HepG2 (cell line): ENCODE results near the gene SMIM14. TPM values are rescaled to one million over a fixed set of nuclear protein-coding genes. Genes with fewer than 3 reads are reported as not detected.

Experiments
- ARNT2 ChIP-seq: sonication (generic); formaldehyde crosslinking; IDR thresholded peaks from 2 replicates; pipeline ENCODE4 v1.8.0; 2022; ENCODE audit warnings: mild to moderate bottlenecking, low read depth, missing genetic modification reagents, moderate library complexity
- KDM5B ChIP-seq: sonication (generic); formaldehyde crosslinking; IDR thresholded peaks from 2 replicates; pipeline ENCODE4 v1.4.0; 2020; ENCODE audit warnings: missing genetic modification reagents, mild to moderate bottlenecking, borderline replicate concordance
- KLF15 ChIP-seq: sonication (generic); formaldehyde crosslinking; IDR thresholded peaks from 2 replicates; pipeline ENCODE4 v1.8.1; 2023; ENCODE audit warnings: borderline replicate concordance, mild to moderate bottlenecking, inconsistent platforms, missing genetic modification reagents, mixed read lengths
- KMT2A ChIP-seq: sonication (generic); formaldehyde crosslinking; IDR thresholded peaks from 2 replicates; pipeline ENCODE4 v1.4.0; 2020; ENCODE audit warnings: missing genetic modification reagents
- NAIF1 ChIP-seq: sonication (generic); formaldehyde crosslinking; IDR thresholded peaks from 2 replicates; pipeline ENCODE4 v1.5.0; 2020; ENCODE audit warnings: mild to moderate bottlenecking, missing genetic modification reagents, borderline replicate concordance
- REL ChIP-seq: sonication (generic); formaldehyde crosslinking; conservative IDR thresholded peaks from 2 replicates; pipeline ENCODE4 v1.8.0; 2022; ENCODE audit warnings: mild to moderate bottlenecking, missing genetic modification reagents, moderate library complexity
- ZNF335 ChIP-seq: sonication (generic); formaldehyde crosslinking; IDR thresholded peaks from 2 replicates; pipeline ENCODE4 v1.4.0; 2020; ENCODE audit warnings: missing genetic modification reagents
- ZNF563 ChIP-seq: sonication (generic); formaldehyde crosslinking; IDR thresholded peaks from 2 replicates; pipeline ENCODE4 v1.8.0; 2022; ENCODE audit warnings: mild to moderate bottlenecking, moderate library complexity, missing genetic modification reagents
- ZNF781 ChIP-seq: sonication (generic); formaldehyde crosslinking; IDR thresholded peaks from 2 replicates; pipeline ENCODE4 v1.5.1; 2020; ENCODE audit warnings: borderline replicate concordance, mild to moderate bottlenecking, missing genetic modification reagents; ENCODE audit errors: not compliant biosample characterization
- ZSCAN25 ChIP-seq: sonication (generic); formaldehyde crosslinking; IDR thresholded peaks from 2 replicates; pipeline ENCODE4 v1.8.0; 2022; ENCODE audit warnings: mild to moderate bottlenecking, missing genetic modification reagents
- polyA plus RNA-seq, 8 experiments: library from polyadenylated mRNA; depleted of rRNA in 3 of 8; stranded (reverse) in 7 of 8; unstranded in 1 of 8; fragments of >200 nt; fragmentation: Illumina TruSeq in 4 of 8; extraction: Trizol in 4 of 8; gene quantifications; 2 replicates each; pipeline versions ENCODE4 v1.2.1 to v1.2.3, GENCODE V29; 2011 to 2016; ENCODE audit warnings: low read depth in 4 of 8, missing spikeins in 1 of 8, mixed read lengths in 1 of 8; ENCODE audit not compliant: insufficient read depth in 1 of 8
- total RNA-seq, 5 experiments: library from RNA; depleted of rRNA; stranded (reverse); fragments of >200 nt; fragmentation: Illumina TruSeq; extraction: Trizol; gene quantifications; 2 replicates each; pipeline ENCODE4 v1.2.3, GENCODE V29; 2016; ENCODE audit warnings: low read depth in 1 of 5
- TF ChIP-seq, protein P1 (sequence below): sonication (generic); formaldehyde crosslinking; IDR thresholded peaks from 2 replicates; pipeline ENCODE4 v1.4.0; 2020; ENCODE audit warnings: mild to moderate bottlenecking, missing genetic modification reagents
- TF ChIP-seq, protein P2 (sequence below): sonication (generic); formaldehyde crosslinking; IDR thresholded peaks from 2 replicates; pipeline ENCODE4 v1.4.0; 2020; ENCODE audit warnings: missing genetic modification reagents, borderline replicate concordance
- TF ChIP-seq, protein P3 (sequence below): sonication (generic); formaldehyde crosslinking; IDR thresholded peaks from 2 replicates; pipeline ENCODE4 v1.9.0; 2021; ENCODE audit warnings: missing genetic modification reagents, borderline replicate concordance
- TF ChIP-seq, protein P4 (sequence below): sonication (generic); formaldehyde crosslinking; IDR thresholded peaks from 2 replicates; pipeline ENCODE4 v1.8.1; 2023; ENCODE audit warnings: mild to moderate bottlenecking, missing genetic modification reagents
- TF ChIP-seq, protein P5 (sequence below): IDR thresholded peaks from 2 replicates; pipeline ENCODE4 v1.6.1; 2016; ENCODE audit warnings: control low read depth
- TF ChIP-seq, protein P6 (sequence below): sonication (generic); formaldehyde crosslinking; conservative IDR thresholded peaks from 2 replicates; pipeline ENCODE4 v1.4.0; 2020; ENCODE audit warnings: missing genetic modification reagents

Gene SMIM14
- total and polyA plus RNA-seq, 2 of the 13 experiments (the other 11 are each of a cell fraction or from before 2014, with no cell fraction given) = 16.3 to 28.1 TPM

DNA sequence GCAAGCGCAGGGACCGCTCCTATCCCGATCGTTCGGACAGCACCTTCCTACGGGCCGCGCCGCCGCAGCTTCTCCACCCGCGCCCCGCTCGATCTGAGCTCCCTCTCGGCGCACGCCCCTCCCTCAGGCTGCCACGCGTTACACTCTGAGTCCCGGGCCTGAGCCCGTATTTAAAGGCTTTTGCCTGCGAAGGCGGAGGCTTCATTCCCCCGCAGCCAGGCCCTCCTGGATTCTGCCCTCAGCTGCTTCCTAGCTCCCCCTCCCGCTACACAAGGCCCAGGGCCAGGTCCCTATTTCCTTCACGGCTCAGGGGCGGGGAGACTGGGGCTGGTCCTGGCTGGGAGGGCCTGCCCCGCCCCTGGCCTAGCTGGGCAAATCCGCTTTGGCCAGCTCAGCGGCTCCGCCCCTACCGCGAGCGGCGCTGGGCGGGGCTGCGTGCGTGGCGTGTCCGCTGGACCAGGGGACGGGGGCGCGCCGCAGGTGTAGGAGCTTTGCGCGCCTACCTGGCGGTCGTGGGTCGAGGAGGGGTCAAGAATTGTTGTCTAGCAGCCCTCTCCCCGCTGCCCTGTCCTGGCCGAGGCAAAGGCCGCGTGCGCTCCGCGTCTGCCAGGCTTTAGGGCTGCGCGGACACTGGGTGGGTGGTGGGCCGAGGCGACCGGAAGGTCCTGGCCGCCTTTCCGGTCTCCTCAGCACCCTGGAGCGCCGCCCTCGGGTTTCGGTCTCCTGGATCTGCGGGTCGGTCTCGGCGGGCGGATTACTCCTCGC, 111.2 kb downstream of the SMIM14 start, which contains the start of gene UGDH (continued):
- TF ChIP-seq, protein P1, sequence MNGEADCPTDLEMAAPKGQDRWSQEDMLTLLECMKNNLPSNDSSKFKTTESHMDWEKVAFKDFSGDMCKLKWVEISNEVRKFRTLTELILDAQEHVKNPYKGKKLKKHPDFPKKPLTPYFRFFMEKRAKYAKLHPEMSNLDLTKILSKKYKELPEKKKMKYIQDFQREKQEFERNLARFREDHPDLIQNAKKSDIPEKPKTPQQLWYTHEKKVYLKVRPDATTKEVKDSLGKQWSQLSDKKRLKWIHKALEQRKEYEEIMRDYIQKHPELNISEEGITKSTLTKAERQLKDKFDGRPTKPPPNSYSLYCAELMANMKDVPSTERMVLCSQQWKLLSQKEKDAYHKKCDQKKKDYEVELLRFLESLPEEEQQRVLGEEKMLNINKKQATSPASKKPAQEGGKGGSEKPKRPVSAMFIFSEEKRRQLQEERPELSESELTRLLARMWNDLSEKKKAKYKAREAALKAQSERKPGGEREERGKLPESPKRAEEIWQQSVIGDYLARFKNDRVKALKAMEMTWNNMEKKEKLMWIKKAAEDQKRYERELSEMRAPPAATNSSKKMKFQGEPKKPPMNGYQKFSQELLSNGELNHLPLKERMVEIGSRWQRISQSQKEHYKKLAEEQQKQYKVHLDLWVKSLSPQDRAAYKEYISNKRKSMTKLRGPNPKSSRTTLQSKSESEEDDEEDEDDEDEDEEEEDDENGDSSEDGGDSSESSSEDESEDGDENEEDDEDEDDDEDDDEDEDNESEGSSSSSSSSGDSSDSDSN (CRISPR knock-in tag) = peak; percentile 93
- TF ChIP-seq, protein P2, sequence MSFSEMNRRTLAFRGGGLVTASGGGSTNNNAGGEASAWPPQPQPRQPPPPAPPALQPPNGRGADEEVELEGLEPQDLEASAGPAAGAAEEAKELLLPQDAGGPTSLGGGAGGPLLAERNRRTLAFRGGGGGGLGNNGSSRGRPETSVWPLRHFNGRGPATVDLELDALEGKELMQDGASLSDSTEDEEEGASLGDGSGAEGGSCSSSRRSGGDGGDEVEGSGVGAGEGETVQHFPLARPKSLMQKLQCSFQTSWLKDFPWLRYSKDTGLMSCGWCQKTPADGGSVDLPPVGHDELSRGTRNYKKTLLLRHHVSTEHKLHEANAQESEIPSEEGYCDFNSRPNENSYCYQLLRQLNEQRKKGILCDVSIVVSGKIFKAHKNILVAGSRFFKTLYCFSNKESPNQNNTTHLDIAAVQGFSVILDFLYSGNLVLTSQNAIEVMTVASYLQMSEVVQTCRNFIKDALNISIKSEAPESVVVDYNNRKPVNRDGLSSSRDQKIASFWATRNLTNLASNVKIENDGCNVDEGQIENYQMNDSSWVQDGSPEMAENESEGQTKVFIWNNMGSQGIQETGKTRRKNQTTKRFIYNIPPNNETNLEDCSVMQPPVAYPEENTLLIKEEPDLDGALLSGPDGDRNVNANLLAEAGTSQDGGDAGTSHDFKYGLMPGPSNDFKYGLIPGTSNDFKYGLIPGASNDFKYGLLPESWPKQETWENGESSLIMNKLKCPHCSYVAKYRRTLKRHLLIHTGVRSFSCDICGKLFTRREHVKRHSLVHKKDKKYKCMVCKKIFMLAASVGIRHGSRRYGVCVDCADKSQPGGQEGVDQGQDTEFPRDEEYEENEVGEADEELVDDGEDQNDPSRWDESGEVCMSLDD (CRISPR knock-in tag) = peak; percentile 33
- TF ChIP-seq ZSCAN25 (peak; percentile 63), NAIF1 (CRISPR knock-in tag) (peak; percentile 85), KDM5B (CRISPR knock-in tag) (peak; percentile 59; the same call in 1 of the 2 replicates), ZNF335 (peak; percentile 78; the same call in 1 of the 2 replicates), REL (CRISPR knock-in tag) (peak; percentile 93), ZNF781 (CRISPR knock-in tag) (no peak), ARNT2 (peak; percentile 96), KLF15 (CRISPR knock-in tag) (no peak; the same call in 1 of the 2 replicates), ZNF563 (peak; percentile 93), KMT2A (CRISPR knock-in tag) (peak; percentile 95)
- TF ChIP-seq, protein P3, sequence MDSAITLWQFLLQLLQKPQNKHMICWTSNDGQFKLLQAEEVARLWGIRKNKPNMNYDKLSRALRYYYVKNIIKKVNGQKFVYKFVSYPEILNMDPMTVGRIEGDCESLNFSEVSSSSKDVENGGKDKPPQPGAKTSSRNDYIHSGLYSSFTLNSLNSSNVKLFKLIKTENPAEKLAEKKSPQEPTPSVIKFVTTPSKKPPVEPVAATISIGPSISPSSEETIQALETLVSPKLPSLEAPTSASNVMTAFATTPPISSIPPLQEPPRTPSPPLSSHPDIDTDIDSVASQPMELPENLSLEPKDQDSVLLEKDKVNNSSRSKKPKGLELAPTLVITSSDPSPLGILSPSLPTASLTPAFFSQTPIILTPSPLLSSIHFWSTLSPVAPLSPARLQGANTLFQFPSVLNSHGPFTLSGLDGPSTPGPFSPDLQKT (CRISPR knock-in tag) = no peak
- TF ChIP-seq, protein P4, sequence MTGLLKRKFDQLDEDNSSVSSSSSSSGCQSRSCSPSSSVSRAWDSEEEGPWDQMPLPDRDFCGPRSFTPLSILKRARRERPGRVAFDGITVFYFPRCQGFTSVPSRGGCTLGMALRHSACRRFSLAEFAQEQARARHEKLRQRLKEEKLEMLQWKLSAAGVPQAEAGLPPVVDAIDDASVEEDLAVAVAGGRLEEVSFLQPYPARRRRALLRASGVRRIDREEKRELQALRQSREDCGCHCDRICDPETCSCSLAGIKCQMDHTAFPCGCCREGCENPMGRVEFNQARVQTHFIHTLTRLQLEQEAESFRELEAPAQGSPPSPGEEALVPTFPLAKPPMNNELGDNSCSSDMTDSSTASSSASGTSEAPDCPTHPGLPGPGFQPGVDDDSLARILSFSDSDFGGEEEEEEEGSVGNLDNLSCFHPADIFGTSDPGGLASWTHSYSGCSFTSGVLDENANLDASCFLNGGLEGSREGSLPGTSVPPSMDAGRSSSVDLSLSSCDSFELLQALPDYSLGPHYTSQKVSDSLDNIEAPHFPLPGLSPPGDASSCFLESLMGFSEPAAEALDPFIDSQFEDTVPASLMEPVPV (CRISPR knock-in tag) = peak; percentile 75; the same call in 1 of the 2 replicates
- TF ChIP-seq, protein P5, sequence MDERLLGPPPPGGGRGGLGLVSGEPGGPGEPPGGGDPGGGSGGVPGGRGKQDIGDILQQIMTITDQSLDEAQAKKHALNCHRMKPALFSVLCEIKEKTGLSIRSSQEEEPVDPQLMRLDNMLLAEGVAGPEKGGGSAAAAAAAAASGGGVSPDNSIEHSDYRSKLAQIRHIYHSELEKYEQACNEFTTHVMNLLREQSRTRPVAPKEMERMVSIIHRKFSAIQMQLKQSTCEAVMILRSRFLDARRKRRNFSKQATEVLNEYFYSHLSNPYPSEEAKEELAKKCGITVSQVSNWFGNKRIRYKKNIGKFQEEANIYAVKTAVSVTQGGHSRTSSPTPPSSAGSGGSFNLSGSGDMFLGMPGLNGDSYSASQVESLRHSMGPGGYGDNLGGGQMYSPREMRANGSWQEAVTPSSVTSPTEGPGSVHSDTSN = no peak
- TF ChIP-seq, protein P6, sequence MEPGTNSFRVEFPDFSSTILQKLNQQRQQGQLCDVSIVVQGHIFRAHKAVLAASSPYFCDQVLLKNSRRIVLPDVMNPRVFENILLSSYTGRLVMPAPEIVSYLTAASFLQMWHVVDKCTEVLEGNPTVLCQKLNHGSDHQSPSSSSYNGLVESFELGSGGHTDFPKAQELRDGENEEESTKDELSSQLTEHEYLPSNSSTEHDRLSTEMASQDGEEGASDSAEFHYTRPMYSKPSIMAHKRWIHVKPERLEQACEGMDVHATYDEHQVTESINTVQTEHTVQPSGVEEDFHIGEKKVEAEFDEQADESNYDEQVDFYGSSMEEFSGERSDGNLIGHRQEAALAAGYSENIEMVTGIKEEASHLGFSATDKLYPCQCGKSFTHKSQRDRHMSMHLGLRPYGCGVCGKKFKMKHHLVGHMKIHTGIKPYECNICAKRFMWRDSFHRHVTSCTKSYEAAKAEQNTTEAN = 0 out of 2 replicates have a peak, but pooled peaks have one; percentile 9
